Erythroblast (primary cell): Measurements from ENCODE around the gene GABBR2.

ENCODE experiments used
- GATA1 ChIP-seq: IDR thresholded peaks from 2 replicates; pipeline ENCODE4 v1.6.1; 2011; ENCODE audit warnings: low read depth, mild to moderate bottlenecking, control low read depth, low read length, moderate library complexity
- POLR2A ChIP-seq: IDR thresholded peaks from 2 replicates; pipeline ENCODE4 v1.6.1; 2011; ENCODE audit warnings: mild to moderate bottlenecking, low read length

- TF ChIP-seq POLR2A (no peak), GATA1 (no peak)
These were observed 102.0 kb downstream of the GABBR2 start for GRCh38 chr9:98606730-98607129.
